A673 (cell line): Measurements from ENCODE around the gene SRSF4.

Experiments
- CTCF ChIP-seq: fragments of 300-800, 200-600 bp; sonication (generic); conservative IDR thresholded peaks from 2 replicates; pipeline ENCODE4 v1.5.1; 2017; ENCODE audit warnings: low read depth, mild to moderate bottlenecking, antibody characterized with exemption, low read length, moderate library complexity, mixed read lengths
- EZH2 ChIP-seq: fragments of 200-600 bp; sonication (generic); IDR thresholded peaks from 2 replicates; pipeline ENCODE4 v1.6.1; 2017; ENCODE audit warnings: borderline replicate concordance, low read depth, mild to moderate bottlenecking, mixed read lengths, antibody characterized with exemption, low read length; ENCODE audit not compliant: poor library complexity, severe bottlenecking

- no peak for TF ChIP-seq CTCF
- no peak for TF ChIP-seq EZH2
Measured at GRCh38 chr1:29190718-29191117, 9.0 kb upstream of the SRSF4 start.
